GM19395 (cell line): ENCODE results near the gene SCUBE1.
"Not testable (repeated sequence)": the region's sequence is repeated elsewhere in the genome, so short reads cannot be mapped to it uniquely, and the experiment has no call there.

Experiments
- ATAC-seq: cut with Tn5 transposase; IDR thresholded peaks from one replicate; pipeline ENCODE4 v1.9.1; 2021; ENCODE audit warnings: mild to moderate bottlenecking, moderate library complexity; ENCODE audit not compliant: unreplicated experiment

Gene SCUBE1

DNA sequence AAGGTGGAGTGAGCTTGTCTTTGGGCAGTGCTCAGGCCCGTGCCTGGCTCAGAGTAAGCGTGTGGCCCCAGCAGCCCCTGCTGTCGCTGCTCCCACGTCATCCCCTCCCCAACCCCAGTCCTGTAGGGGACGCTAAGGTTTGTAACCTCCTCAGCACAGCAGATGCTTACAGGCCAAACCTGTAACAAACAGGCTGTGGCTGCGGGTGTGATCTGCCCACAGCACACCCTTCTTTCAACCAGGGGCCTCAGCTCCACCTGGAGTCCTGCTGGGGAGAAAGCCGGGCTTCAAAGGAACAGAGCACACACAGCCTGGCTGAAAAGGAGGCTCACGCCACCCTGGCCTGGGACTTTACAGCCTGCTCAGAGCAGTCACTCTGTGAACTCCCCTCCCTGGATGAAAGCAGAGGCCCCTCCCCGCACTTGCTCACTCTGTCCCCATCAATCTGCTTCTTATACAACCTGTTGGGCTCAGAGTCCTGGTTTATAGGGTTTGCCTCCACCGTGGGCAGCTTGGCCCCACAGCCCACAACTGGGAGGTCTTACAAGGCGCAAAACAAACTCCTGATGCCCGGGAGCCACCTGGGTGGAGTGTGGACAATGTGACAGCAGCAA is 54.3 kb downstream of the SCUBE1 start:
- no peak for ATAC-seq

DNA sequence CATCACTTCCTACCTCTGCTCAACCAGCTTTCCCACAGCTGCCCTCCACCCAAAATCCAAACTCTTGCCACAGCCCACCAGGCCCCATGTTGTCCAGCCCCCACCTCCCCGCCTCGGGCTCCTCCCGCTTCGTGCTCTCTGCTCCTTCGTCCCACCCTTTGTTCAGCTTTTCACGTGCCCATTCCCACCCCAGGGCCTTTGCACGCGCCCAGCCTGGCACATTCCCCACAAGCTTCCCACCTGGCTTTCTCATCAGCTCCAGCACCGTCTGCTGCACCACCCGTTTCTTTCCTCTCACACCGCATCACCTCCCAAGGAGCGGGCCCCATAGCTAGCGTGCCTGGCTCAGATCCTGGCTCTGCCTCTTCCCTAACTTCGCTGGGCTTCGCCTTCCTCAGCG is 54.8 kb downstream of the SCUBE1 start:
- ATAC-seq = no peak

DNA sequence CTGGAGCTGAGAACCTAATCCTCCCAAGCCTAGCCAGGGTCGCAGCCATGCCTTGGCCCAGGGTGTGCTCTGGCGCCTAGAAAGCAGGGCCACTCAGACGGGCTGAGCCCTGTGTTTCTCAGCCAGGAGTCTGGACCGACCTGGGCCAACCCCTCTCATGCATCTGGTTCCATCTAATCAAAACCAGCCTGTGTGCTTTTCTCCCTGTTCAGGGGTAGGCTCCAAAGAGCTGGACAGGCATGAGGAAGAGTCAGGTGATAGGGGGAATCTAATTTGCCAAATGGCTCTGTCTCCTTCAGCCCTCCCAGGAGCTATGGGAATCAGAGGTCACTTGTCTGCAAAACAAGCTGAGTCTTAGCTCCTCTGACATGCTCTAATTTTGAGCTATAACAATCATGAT is 55.7 kb downstream of the SCUBE1 start:
- ATAC-seq = no peak

DNA sequence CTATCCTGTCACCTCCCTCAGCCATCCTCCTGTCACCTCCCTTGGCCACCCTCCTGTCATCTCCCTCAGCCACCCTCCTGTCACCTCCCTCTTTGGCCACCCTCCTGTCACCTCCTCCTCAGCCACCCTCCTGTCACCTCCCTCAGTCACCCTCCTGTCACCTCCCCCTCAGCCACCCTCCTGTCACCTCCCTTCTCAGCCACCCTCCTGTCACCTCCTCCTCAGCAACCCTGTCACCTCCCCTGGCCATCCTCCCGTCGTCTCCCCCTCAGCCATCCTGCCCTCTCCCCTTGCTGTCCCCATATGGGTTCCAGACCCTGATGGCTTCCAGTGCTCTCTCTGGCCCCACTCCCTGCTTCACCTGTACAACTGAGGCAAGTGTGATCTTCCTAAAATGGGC is 61.8 kb downstream of the SCUBE1 start:
- ATAC-seq = no peak

DNA sequence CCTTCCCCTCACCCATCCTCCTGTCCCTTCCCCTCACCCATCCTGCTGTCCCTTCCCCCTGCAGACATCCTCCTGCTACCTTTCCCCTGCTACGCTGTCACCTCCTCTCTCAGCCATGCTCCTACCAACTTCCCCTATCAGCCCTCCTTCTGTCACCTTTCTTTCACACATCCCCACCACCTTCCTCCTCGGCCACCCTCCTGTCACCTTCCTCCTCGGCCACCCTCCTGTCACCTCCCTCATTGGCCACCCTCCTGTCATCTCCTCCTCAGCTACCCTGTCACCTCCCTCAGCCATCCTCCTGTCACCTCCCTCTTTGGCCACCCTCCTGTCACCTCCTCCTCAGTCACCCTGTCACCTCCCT is 62.7 kb downstream of the SCUBE1 start:
- not testable (repeated sequence) for ATAC-seq

DNA sequence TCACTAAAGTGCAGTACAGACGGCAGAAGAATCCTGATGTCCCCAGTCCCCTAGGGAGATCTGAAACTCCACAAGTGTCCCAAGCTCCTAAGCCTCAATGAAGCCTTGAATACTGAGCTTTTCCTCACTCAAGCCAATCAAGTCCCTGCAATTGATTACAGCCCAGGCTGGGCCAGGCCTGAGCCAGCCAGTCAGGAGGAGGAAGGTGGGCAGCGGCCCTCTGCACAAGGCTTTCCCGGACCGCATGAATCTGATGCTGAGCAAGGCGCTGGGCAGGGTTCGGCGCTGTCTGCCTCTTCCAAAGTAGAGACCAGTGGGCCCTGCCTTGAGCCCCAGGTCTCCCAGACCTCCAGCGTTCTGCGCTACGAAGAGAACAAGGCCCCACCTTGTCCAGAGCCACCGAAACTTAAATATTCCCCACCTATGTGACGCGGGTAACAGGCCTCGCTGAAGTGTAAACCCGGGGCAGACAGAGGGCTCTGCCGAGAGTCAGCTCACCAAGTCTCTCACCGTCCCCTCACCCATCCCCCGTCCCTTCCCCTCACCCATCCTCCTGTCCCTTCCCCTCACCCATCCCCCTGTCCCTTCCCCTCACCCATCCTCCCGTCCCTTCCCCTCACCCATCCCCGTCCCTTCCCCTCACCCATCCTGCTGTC is 63.2 kb downstream of the SCUBE1 start:
- ATAC-seq = no peak

DNA sequence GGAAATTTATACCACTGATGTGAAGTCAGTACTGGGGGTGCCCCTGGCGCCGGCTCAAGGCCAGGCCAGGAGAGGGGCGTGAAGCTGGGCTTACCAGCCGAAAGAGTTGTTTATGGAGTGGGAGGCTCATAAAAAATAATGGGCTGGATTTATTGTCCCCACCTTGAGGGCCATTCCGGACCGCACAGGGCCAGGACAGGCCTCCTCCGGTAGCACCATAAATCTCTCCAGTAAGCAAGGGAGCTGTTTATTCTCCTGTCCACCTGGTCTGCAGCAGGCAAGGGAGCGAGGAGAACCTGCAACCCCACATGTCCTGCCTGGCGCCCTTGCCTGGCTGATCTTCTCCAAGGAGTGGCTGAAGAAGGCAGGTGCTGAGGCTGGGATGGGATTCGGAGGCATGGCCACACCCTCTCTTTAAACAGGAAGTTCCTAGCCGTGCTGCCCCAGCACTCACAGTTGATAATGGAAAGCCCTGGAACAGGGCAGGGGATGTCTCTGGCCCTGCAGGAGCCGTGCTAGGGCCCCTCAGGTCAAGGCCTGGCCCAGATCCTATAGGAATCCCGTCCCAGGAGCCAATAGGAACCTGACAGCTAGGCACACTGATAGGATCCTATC is 65.1 kb downstream of the SCUBE1 start:
- no peak for ATAC-seq

DNA sequence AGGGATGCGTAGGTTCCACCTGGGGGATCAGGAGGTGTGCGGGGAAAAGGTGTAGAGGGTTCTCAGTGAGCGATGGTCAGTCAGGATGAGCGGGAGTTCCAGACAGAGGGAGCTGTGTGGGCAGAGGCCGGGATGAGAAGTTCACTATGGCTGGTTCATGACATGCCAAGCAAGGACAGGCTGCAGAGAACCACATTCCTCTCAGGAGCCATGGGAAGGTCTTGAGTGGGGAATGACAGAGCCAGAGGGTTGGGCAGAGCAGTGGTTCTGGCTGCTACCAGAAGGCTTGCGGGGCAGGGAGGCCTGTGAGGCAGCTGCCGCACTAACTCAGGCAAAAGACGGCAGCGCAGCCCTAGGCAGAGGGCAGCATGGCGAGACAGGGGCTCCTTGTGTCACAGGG is 66.1 kb downstream of the SCUBE1 start:
- ATAC-seq = no peak

DNA sequence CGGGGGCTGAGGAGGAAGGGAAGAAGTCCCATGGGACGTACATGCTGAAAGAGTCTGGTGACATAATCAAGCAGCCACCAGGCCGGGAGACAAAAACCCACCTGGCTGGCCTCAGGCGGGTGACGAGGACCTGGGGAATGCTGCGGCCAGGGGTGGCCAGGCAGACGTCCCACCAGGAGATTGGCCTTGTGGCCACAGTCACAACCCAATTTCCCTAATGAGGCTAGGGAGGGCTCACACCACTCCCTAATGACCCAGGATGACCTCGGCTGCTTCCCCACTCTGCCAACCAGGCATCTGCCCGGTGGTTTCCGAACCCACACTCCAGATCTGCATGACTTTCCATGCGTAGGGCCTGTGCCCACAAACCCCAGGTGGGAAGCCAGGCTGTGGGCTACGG is 66.9 kb downstream of the SCUBE1 start:
- ATAC-seq = no peak

DNA sequence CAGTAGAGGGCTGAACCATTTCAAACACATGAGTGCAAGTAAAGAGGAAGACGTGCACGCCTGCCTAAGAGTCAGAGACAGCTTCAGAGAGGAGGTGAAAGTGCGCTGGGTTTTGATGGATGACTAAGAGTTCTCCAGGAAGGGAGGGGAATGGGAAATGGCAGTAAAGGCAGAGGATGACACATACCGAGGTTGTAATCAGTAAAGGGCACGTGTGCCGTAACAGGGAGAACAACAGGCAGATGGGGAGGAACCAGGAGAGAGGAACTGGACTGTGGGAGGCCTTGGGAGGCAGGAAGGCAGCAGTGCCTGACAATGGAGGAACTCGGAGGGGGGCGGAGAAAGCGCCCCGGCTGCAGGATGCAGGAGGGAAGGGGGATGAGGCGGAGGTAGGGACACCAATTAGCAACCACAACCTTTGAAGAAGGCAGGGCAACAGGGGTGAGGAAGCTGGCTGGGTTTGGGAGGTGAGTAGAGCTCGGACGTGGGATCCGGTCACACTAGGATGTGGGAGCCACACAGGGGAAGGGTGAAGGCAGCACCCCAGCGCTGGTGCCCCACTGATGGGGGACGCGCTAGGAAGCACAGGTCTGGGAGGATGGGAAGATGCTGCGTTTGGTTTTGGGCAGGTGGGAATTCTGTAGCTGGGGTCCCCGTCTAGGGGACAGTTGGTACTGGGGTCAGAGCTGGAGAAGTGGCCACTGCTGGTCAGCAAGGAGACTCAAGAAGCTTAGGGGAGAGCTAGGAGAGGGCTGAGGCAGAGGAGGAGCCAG is 67.4 kb downstream of the SCUBE1 start:
- ATAC-seq = no peak

DNA sequence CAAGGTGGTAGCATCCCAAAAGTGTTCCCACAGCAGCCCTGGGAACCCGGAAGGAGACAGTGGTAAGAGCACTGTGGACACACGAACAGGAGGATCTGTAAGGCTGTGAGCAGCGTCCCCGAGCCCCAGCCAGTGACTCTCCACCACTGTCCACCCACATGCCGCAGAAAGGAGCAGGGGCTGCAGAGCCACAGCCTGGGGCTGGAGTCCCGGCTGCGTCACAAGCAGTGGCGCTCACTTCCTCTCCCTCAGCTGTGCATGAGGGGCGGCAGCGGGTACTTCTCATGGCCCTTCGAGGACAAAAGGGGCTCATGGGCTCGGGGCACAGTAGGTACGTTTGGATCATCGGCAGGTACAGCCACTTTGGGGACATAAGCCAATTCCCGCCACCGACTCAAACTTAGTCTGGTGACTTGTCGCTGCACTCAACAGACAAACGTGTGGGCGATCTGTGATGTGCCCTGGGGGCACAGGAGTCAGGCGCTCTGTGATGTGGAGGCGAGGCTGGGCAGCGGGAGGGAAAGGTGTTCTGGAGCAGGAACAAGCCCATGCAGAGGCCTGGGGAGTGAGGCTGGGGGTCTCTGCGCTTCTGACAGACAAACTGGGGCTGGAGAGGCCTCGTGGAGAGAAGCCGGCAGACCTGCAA is 68.5 kb downstream of the SCUBE1 start:
- ATAC-seq = no peak

DNA sequence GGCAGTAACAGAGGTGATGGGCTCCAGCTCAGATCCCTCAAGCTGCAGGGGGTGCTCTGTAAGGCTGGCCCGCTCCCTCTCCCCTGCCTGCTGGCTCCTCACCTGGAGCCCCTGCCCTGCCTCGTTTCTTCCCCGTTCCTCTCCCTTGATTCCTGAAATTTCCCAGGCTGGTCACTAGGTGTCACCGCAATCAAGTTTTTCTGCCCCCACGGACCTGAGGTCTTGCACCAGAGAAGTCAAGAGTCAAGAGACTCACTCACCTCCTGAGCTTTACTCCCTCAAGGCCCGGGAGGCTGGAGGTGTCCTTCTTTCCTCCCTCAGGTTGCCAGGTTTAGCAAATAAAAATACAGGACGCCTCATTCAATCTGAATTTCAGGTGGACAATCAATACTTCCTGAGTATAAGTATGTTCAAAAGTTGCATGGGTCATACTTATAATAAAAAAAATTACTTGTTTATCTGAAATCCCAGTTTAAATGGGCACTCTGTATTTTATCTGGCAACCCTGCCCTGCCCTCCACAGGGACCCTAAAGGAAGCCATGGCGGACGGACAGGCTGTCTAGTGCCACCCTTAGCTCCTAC is 69.2 kb downstream of the SCUBE1 start:
- no peak for ATAC-seq

DNA sequence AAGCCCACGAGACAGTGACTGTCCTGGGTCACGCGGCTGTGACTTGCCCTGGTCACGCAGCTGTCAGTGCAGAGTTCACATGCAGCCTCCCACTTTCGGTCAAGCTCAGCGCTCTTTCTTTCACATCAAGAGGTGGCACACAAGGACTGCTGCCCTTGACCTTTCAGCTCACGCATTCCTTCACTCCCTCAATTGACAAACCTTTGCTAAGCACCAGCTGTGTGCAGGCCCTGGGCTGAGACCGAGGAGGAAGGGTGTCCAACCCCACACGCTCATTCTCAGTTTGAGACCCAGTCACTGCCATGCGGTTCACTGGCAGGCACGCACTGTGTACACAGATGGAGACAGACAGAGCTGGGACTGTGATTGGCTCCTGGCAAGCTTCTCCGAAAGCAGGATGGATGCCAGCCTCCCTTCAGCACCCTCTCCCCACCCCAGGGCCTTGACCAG is 70.3 kb downstream of the SCUBE1 start:
- ATAC-seq = no peak

DNA sequence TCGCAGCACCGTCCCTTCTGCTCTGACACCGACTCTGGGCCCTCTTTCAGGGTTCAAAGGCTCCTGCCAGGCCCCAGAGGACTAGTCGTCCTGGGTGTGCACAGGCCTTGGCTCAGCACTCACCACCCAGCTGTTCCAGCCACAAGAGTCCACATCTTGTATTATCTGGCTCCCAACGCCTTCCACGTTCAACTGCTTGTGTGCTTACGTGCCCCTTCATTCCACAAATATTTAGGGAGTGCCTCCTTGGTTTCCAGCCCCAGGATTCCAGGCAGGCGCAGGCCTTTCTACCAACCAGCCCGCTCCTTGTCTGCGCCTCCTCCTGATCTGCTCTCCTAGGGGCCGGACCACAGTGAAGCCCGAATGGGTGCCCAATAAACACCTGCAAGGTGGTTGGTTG is 70.9 kb downstream of the SCUBE1 start:
- ATAC-seq = no peak

DNA sequence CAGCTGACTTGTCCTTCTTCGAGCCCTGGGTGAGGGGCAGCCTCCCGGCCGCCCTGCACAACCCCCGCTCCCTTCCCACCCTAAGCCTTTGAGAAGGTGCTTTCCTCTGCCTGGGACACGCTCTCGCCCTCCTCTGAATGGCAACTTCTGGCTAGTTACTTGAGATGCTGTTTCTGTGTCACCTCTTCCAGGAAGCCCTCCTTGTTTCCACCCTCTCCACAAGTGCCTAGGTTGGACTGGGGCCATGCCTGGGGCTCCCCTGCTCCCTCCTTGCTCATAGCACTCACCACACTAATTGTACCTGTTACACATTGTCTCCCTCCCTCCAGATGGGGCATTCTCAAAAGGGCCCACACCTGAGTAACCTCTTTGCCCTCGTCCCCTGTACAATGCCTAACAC is 72.2 kb downstream of the SCUBE1 start:
- ATAC-seq = no peak

DNA sequence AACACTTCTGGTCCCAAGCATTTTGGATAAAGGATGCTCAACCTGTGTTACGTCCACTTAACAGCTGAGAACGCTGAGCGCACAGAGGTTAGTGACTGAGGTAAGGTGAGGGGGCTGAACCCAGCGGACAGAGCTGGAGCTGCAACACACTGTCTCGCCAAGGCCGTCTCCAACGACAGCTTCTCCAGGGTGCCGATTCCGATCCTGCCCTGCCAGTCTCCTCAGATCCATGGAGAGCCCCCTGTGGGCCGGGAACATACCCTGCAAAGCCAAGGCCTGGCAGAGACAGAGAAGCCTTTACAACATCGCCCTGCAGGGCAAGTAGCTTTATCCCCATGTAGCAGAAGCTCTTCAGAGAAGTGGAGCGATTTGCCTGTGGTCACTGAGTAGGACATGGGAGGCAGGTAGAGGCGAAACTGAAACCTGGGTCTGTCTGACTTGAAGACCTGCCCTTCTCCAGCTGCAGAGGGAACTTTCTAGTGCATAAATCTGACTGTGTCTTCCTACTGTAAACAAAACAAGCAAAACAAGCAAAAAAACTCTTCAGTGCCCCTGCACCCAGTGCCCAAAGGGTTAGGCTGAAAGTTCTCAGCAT is 72.8 kb downstream of the SCUBE1 start:
- ATAC-seq = no peak

DNA sequence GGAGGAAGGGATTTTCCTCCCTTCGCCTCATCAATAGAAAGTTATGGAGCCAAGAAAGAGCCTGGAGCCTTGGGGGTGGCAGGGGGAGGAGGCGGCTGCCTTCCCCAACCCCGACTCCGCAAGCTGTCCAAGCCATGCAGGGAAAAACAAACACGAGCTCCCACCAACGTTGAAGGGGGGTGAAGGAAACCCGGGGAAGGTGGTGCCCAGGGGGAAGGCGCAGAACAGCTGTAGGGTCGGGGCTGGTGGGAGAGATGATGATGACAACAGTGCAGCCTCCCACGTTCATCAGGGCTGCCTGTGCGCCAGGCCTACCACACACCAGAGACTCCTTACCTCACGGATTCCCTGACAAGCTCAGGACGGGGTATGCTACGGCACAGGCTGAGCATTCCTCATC is 73.5 kb downstream of the SCUBE1 start:
- no peak for ATAC-seq

DNA sequence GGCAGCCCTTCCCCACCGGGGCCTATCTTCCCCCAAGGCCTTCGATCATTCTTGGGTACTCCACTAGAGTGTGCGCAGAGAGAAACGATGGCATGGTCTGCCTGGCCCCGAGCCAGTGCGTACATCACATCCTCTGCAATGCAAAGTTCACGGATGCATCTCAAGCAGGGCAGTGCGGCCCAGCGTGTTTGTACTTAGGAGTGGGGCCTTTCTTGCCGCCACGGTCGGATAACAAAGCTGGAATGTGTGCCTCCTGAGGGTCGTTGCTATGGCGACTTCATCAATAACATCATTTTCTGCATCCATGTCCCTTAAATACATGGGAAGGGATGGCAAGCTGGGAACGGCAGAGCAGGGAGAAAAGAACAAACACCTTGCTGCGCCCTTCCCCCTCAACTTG is 73.9 kb downstream of the SCUBE1 start:
- ATAC-seq = no peak

DNA sequence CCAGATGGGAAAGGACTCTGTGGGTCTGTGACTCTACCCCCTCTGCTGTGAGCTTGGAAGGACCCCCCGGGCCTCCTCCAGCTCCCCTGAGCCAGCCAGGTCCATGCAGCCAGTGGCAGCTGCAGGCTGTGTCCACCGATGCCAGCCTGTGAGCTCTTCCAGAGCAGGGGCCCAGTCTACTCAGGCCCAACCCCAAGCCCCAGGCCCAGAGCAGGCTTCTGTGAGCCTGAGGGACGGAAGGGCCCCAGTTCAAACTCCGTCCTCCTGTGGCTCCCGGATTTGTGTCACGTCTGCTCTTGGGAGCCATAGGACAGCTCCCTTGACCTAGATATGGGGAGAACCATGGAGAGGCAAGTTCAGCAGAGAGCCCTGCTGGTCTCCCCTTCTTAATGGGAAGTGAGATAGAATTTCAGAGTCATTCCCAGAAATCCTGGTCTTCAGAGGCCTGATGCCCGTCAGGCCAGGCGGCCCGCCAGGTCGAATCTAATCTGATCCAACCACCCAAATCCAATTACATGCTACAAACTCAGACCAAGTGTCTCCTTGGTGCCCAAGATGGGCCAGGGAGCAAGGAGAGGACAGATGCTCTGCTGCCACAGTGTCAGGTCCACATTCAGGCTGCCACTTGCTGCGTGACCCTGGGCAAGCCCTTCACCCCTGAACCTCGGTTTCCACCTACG is 75.1 kb downstream of the SCUBE1 start:
- ATAC-seq = no peak

DNA sequence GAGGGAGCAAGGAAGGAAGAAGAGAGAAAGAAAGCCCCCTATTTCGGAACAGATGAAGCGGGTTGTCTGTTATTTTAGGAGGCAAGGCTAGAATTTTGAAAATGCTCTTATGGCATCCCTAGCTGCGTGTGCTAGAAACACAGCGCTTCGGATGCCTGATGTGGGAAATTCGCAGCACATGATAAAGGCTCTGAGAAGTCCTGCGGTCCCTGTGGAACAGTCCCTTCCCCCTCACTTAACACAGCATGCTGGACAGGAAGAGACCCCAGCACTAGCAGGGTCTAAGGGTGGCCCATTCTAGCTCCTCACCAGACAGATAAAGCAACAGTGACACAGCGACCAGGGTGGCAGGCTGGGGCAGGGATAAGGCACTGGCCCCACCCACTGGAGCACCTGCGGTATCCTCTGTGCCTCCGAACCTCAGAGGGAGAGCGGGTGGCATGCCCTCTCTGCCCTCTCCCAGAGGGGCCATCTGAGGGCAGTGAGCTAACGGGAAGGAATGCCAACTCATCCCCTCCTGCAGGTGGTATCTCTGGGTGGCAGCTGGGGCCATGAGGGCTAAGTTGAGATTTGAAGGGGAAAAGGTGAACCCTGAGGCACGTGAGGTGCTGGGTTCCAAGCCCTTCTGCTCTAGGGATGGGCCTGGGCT is 75.7 kb downstream of the SCUBE1 start:
- ATAC-seq = no peak
